ENCODE results near the gene ATXN10. TPM values are rescaled to one million over a fixed set of nuclear protein-coding genes. Genes with fewer than 3 reads are reported as not detected.

The ATXN10 gene
- total RNA-seq, 1 donor from 2014 or later, result 232 TPM

- Mint-ChIP-seq H3K27ac (ENCODE audit: unreplicated experiment) (no peak overlapping the region), H3K36me3 (ENCODE audit: low read depth) (peaks cover 28% of the 10 kb centered on the region), H3K9me3 (peaks cover 3% of the 10 kb centered on the region), H3K4me3 (no peak overlapping the region), H3K4me1 (peaks cover 32% of the 10 kb centered on the region), H3K27me3 (ENCODE audit: low read depth) (no peaks in the 10 kb centered on the region)
- TF ChIP-seq CTCF (conservative IDR thresholded peaks at IDR 0.05), result no peak
- no peak for DNase-seq (ENCODE audit: low read depth, low spot score)
Observed at GRCh38 chr22:45768490-45768889, 96.9 kb downstream of the ATXN10 start.

DNA sequence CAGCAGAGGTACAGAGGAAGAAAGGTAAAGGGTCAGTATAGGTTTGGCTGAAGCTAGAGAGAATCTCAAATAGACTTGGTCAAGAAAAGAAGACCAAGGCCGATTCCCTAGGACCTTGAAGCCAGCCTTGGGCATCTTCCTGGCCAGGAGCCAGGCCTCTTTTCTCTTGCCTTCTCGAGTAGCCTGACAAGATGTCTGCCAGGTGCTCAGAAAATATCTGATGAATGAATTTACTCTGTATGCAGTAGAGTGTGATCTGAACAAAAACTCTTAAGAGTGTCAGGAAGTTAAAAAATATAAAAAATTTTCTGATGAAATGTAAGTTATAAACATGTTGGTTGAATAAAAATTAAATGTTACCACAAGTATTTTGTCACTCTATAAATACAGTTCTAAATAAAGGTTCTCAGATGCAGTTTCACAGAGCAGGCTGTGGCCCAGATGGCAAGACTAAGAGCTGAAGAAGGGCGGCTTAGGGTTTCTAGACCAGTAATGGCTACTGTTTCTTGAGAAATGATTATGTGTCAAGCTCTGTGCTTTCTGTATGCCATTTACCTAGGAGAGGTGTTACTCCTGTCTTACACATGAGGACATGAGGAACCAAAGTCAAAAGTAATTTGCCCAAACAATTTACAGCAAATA is 98.1 kb downstream of the ATXN10 start:
- peaks cover 26% of the 10 kb centered on the region for H3K36me3 Mint-ChIP-seq (ENCODE audit: low read depth)
- TF ChIP-seq CTCF (conservative IDR thresholded peaks at IDR 0.05), result no peak
- DNase-seq (ENCODE audit: low read depth, low spot score), result no peak
- H3K4me1 Mint-ChIP-seq, result peaks cover 21% of the 10 kb centered on the region
- no peaks in the 10 kb centered on the region for H3K27me3 Mint-ChIP-seq (ENCODE audit: low read depth)
- H3K9me3 Mint-ChIP-seq, result peaks cover 3% of the 10 kb centered on the region
- no peak overlapping the region for H3K27ac Mint-ChIP-seq (ENCODE audit: unreplicated experiment)
- no peak overlapping the region for H3K4me3 Mint-ChIP-seq

GRCh38 chr22:45770506-45770905 is 98.9 kb downstream of the ATXN10 start:
- Mint-ChIP-seq H3K4me3 (no peak overlapping the region), H3K27ac (ENCODE audit: unreplicated experiment) (no peak overlapping the region), H3K9me3 (peaks cover 3% of the 10 kb centered on the region), H3K27me3 (ENCODE audit: low read depth) (no peaks in the 10 kb centered on the region), H3K36me3 (ENCODE audit: low read depth) (peaks cover 23% of the 10 kb centered on the region), H3K4me1 (peaks cover 21% of the 10 kb centered on the region)
- DNase-seq (ENCODE audit: low read depth, low spot score), result no peak
- no peak for TF ChIP-seq CTCF (conservative IDR thresholded peaks at IDR 0.05)

GRCh38 chr22:45771057-45771456 is 99.4 kb downstream of the ATXN10 start:
- H3K27ac Mint-ChIP-seq (ENCODE audit: unreplicated experiment), result no peak overlapping the region
- DNase-seq (ENCODE audit: low read depth, low spot score), result no peak
- no peak for TF ChIP-seq CTCF (conservative IDR thresholded peaks at IDR 0.05)
- peaks cover 23% of the 10 kb centered on the region for H3K36me3 Mint-ChIP-seq (ENCODE audit: low read depth)
- no peaks in the 10 kb centered on the region for H3K27me3 Mint-ChIP-seq (ENCODE audit: low read depth)
- H3K4me3 Mint-ChIP-seq, result no peak overlapping the region
- H3K4me1 Mint-ChIP-seq, result peaks cover 21% of the 10 kb centered on the region
- H3K9me3 Mint-ChIP-seq, result peaks cover 3% of the 10 kb centered on the region

DNA sequence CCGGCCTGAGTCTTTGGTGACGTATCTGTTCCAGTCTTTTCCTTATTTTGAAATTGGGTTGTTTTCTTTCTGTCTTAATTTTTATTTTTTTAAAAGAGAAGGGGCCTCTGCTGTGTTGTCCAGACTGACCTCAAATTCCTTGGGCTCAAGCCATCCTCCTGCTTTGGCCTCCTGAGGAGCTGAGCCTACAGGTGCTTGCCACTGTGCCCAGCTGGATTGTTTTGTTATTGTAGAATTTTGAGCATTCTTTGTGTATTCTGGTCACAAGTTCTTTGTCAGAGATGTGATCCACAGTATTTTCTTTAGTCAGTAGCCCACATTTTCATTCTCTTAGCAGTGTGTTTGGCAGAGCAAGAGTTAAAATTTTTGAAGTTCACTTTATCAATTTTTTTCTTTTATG is 100.1 kb downstream of the ATXN10 start:
- Mint-ChIP-seq H3K4me1 (peaks cover 21% of the 10 kb centered on the region), H3K9me3 (peaks cover 3% of the 10 kb centered on the region), H3K27ac (ENCODE audit: unreplicated experiment) (no peak overlapping the region), H3K4me3 (no peak overlapping the region), H3K36me3 (ENCODE audit: low read depth) (peaks cover 23% of the 10 kb centered on the region), H3K27me3 (ENCODE audit: low read depth) (no peaks in the 10 kb centered on the region)
- TF ChIP-seq CTCF (conservative IDR thresholded peaks at IDR 0.05), result no peak
- no peak for DNase-seq (ENCODE audit: low read depth, low spot score)
